ENCODE results near the gene IER2. TPM values are rescaled to one million over a fixed set of nuclear protein-coding genes. Genes with fewer than 3 reads are reported as not detected.

The IER2 gene
- total and polyA plus RNA-seq, 9 of the 15 experiments (the other 6 are each of a cell fraction or from before 2014, with no cell fraction given): 4.5 to 205 (median 23.7) TPM

- TF ChIP-seq KDM1A (IDR thresholded peaks at IDR 0.05) (no peak), MAFK (IDR thresholded peaks at IDR 0.05; ENCODE audit: low read length) (no peak), KLF1 (tag; IDR thresholded peaks at IDR 0.05) (no peak), NR3C1 (CRISPR knock-in tag; IDR thresholded peaks at IDR 0.05) (no peak), POLR2H (tag; IDR thresholded peaks at IDR 0.05; ENCODE audit: low read depth) (peak; percentile 39; the same call in 1 of the 2 replicates), SMARCC2 (IDR thresholded peaks at IDR 0.05; ENCODE audit: low read depth) (0 out of 2 replicates have a peak, but pooled peaks have one; percentile 38), HMG20B (CRISPR knock-in tag; IDR thresholded peaks at IDR 0.05) (no peak), AFF1 (IDR thresholded peaks at IDR 0.05; ENCODE audit: low read depth in 1 of 2, partially characterized antibody in 2 of 2) (peak; percentile 46 to 88), SREBF2 (CRISPR knock-in tag; IDR thresholded peaks at IDR 0.05) (no peak), KLF13 (tag; IDR thresholded peaks at IDR 0.05; ENCODE audit: borderline replicate concordance, low read depth) (peak; percentile 84; the same call in 1 of the 2 replicates), ZNF232 (CRISPR knock-in tag; IDR thresholded peaks at IDR 0.05) (no peak; the same call in 1 of the 2 replicates), BCLAF1 (IDR thresholded peaks at IDR 0.05; ENCODE audit: borderline replicate concordance in 1 of 2, control insufficient read depth in 1 of 2, low read depth in 2 of 2, low read length in 1 of 2) (no peak; a peak in 1 of 4 replicates), IFI16 (CRISPR knock-in tag; IDR thresholded peaks at IDR 0.05) (no peak), ZNF609 (CRISPR knock-in tag; IDR thresholded peaks at IDR 0.05; ENCODE audit: borderline replicate concordance) (no peak), ZNF146 (CRISPR knock-in tag; IDR thresholded peaks at IDR 0.05; ENCODE audit: unreplicated experiment) (no peak)
Observed at GRCh38 chr19:13150187-13150930, at the start of gene IER2, which contains the start of gene STX10 (continued).
